T-cell (primary cell): Measurements from ENCODE around the gene SPRY4. TPM values are rescaled to one million over a fixed set of nuclear protein-coding genes. Genes with fewer than 3 reads are reported as not detected.
"Not testable (repeated sequence)": the region's sequence is repeated elsewhere in the genome, so short reads cannot be mapped to it uniquely, and the experiment has no call there.

ENCODE experiments used
- ATAC-seq, 4 experiments: fragments of 200-7000 bp in 3 of 4; fragments of 150-1000 bp in 1 of 4; cut with Tn5 transposase; replicated peaks in 1 of 4; 1 replicate in 3 of 4; 2 replicates in 1 of 4; pipeline ENCODE4 v1.10.0; 2021; ENCODE audit warnings: moderate library complexity in 3 of 4, mild to moderate bottlenecking in 2 of 4, moderate number of reproducible peaks in 1 of 4
- CTCF ChIA-PET, 2 donors: fragments of 300-600 bp; sonication (Branson Sonifier 250); formaldehyde crosslinking; loops; one replicate each; lab custom pipeline; 2022; ENCODE audit warnings: antibody characterized with exemption in 2 of 2; lab: Charles Lee
- POLR2A ChIA-PET, 2 donors: fragments of 300-600 bp; sonication (Branson Sonifier 250); formaldehyde crosslinking; loops; one replicate each; lab custom pipeline; 2022; ENCODE audit warnings: antibody characterized with exemption in 2 of 2; lab: Charles Lee
- DNase-seq, 35 experiments: peaks; one replicate each; pipeline versions ENCODE4 v3.0.0 to v3.0.0-alpha.2; 2013 to 2023
- H3K27ac ChIP-seq: one replicate; pipeline ENCODE4 v1.5.1; 2013; ENCODE audit warnings: low read length
- H3K27me3 ChIP-seq, 2 experiments: replicated peaks in 1 of 2; 1 replicate in 1 of 2; 2 replicates in 1 of 2; pipeline versions ENCODE4 v1.6.1 to v1.7.0; 2013; ENCODE audit warnings: low read length in 1 of 2, mixed read lengths in 1 of 2; ENCODE audit not compliant: control insufficient read depth in 2 of 2, insufficient read depth in 2 of 2; ENCODE audit errors: extremely low read depth in 1 of 2
- H3K36me3 ChIP-seq, 2 donors: 1 replicate in 1 of 2; 2 replicates in 1 of 2; pipeline versions ENCODE4 v1.6.1 to v1.7.0; 2013; ENCODE audit warnings: low read length in 1 of 2; ENCODE audit not compliant: control insufficient read depth in 2 of 2, insufficient read depth in 1 of 2; ENCODE audit errors: extremely low read depth in 1 of 2
- H3K4me1 ChIP-seq, 2 experiments: 1 replicate in 1 of 2; 2 replicates in 1 of 2; pipeline versions ENCODE4 v1.6.1 to v1.7.0; 2013; ENCODE audit warnings: low read length in 2 of 2, mixed read lengths in 1 of 2; ENCODE audit not compliant: insufficient read depth in 2 of 2, control insufficient read depth in 1 of 2; ENCODE audit errors: extremely low read depth in 1 of 2
- H3K4me3 ChIP-seq, 2 donors: 1 replicate in 1 of 2; 2 replicates in 1 of 2; pipeline versions ENCODE4 v1.5.1 to v1.7.0; 2013; ENCODE audit warnings: mild to moderate bottlenecking in 2 of 2, low read length in 1 of 2, moderate library complexity in 1 of 2; ENCODE audit not compliant: control insufficient read depth in 1 of 2; ENCODE audit errors: extremely low read depth in 1 of 2
- H3K9me3 ChIP-seq: 2 replicates; pipeline ENCODE4 v1.7.0; 2013
- H3K27ac Mint-ChIP-seq, 2 donors: one replicate each; pipeline ENCODE4 v1.8.0; 2020 to 2021; ENCODE audit warnings: mild to moderate bottlenecking in 2 of 2, mixed read lengths in 2 of 2
- H3K27me3 Mint-ChIP-seq, 2 donors: one replicate each; pipeline ENCODE4 v1.8.0; 2021 to 2022; ENCODE audit warnings: mixed read lengths in 2 of 2
- H3K36me3 Mint-ChIP-seq: one replicate; pipeline ENCODE4 v1.8.0; 2021; ENCODE audit warnings: mixed read lengths
- H3K4me1 Mint-ChIP-seq, 3 donors: one replicate each; pipeline ENCODE4 v1.8.0; 2020 to 2022; ENCODE audit warnings: mixed read lengths in 3 of 3, mild to moderate bottlenecking in 1 of 3
- H3K4me3 Mint-ChIP-seq, 3 donors: one replicate each; pipeline ENCODE4 v1.8.0; 2020 to 2022; ENCODE audit warnings: mild to moderate bottlenecking in 3 of 3, mixed read lengths in 3 of 3, moderate library complexity in 3 of 3
- H3K9me3 Mint-ChIP-seq, 3 donors: one replicate each; pipeline ENCODE4 v1.8.0; 2020 to 2022; ENCODE audit warnings: mixed read lengths in 3 of 3
- WGBS: methylation state at CpG from one replicate; pipeline ENCODE4 v1.1.5; 2013; ENCODE audit warnings: missing lambda C conversion rate; ENCODE audit not compliant: insufficient coverage; 5-methylcytosine and 5-hydroxymethylcytosine counted together
- total RNA-seq, 35 experiments: library from RNA in 6 of 35; stranded (reverse) in 6 of 35; fragments of 120-200 nt in 1 of 35; gene quantifications; one replicate each; pipeline versions ENCODE4 v1.2.1 to v1.2.4 and lab custom pipeline; 2013 to 2026

The SPRY4 gene
- total RNA-seq, 5 donors from 2014 or later (not counting 1 experiment from before 2014, with no cell fraction given), result 0.10 to 0.57 (median 0.28) TPM; not detected in 1

DNA sequence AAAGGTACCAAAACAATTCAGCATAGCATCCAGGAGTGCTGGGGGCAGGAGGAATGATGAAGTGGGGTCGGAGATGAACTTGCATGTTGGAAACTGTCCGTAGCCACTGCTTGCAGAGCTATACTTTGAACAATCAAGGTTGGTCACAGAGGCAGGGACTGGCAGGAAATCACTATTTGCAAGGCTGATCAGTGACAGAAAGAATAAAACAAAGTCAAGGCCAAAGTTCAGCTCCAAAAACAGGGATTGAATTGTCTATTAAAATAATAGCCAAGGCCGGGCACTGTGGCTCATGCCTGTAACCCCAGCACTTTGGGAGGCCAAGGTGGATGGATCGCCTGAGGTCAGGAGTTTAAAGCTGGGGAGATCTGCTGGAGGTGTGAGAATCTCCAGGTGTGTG lies 18.7 kb upstream of the SPRY4 start:
- CTCF ChIA-PET, result no interaction called here
- DNase-seq, result no peak

GRCh38 chr5:142342128-142342981 lies 17.5 kb upstream of the SPRY4 start:
- H3K27ac ChIP-seq, result no peak overlapping the region
- CTCF ChIA-PET, result no interaction called here
- WGBS, result 68% methylated on average over 11 of the region's 16 CpGs
- POLR2A ChIA-PET, result interaction anchor here in 1 of 2 donors (0.6 kb wide), 1 partner anchor 15 kb away, joined by 3 read pairs; no protein-coding TSS in a partner anchor
- peaks cover 2 to 3% of the 10 kb centered on the region in 2 donors for H3K27me3 Mint-ChIP-seq
- H3K4me1 Mint-ChIP-seq, result peaks cover 0 to 1% (median 0%) of the 10 kb centered on the region in 3 donors
- no peaks in the 10 kb centered on the region for H3K4me1 ChIP-seq
- no peak for ATAC-seq
- no peak overlapping the region for H3K4me3 ChIP-seq
- H3K36me3 ChIP-seq, result no peaks in the 10 kb centered on the region
- peaks cover 6 to 20% (median 19%) of the 10 kb centered on the region in 3 donors for H3K9me3 Mint-ChIP-seq
- H3K4me3 Mint-ChIP-seq, result no peak overlapping the region
- H3K27me3 ChIP-seq, result peaks cover 0 to 4% of the 10 kb centered on the region in 2 experiments
- no peak for DNase-seq
- no peak overlapping the region for H3K27ac Mint-ChIP-seq
- peaks cover 6% of the 10 kb centered on the region for H3K36me3 Mint-ChIP-seq
- H3K9me3 ChIP-seq, result peaks cover 4% of the 10 kb centered on the region

More for the DNA sequence above, 18.7 kb upstream of the SPRY4 start:
- H3K4me3 ChIP-seq, result no peak overlapping the region
- Mint-ChIP-seq H3K36me3 (peaks cover 6% of the 10 kb centered on the region), H3K4me3 (no peak overlapping the region), H3K27ac (no peak overlapping the region), H3K27me3 (peaks cover 2 to 3% of the 10 kb centered on the region in 2 donors), H3K4me1 (peaks cover 0 to 1% (median 0%) of the 10 kb centered on the region in 3 donors), H3K9me3 (peaks cover 6 to 20% (median 19%) of the 10 kb centered on the region in 3 donors)
- no peaks in the 10 kb centered on the region for H3K4me1 ChIP-seq
- H3K36me3 ChIP-seq, result no peaks in the 10 kb centered on the region
- peaks cover 0 to 4% of the 10 kb centered on the region in 2 experiments for H3K27me3 ChIP-seq
- WGBS, result 100% methylated on average over 3 of the region's 4 CpGs
- peaks cover 4% of the 10 kb centered on the region for H3K9me3 ChIP-seq
- no peak overlapping the region for H3K27ac ChIP-seq
- no peak for ATAC-seq
- POLR2A ChIA-PET, result no interaction called here

GRCh38 chr5:142339781-142340180 lies 15.0 kb upstream of the SPRY4 start:
- Mint-ChIP-seq H3K4me3 (no peak overlapping the region), H3K27me3 (peaks cover 4 to 8% of the 10 kb centered on the region in 2 donors), H3K36me3 (peaks cover 6% of the 10 kb centered on the region), H3K9me3 (peaks cover 6 to 13% (median 11%) of the 10 kb centered on the region in 3 donors), H3K27ac (no peak overlapping the region), H3K4me1 (peaks cover 0 to 1% (median 0%) of the 10 kb centered on the region in 3 donors)
- ChIA-PET CTCF (interaction anchor here in 1 of 2 donors (0.7 kb wide), 1 partner anchor 316 kb away, joined by 4 read pairs; no protein-coding TSS in a partner anchor), POLR2A (no interaction called here)
- Histone ChIP-seq H3K9me3 (peaks cover 3% of the 10 kb centered on the region), H3K27ac (no peak overlapping the region), H3K27me3 (peaks cover 0 to 4% of the 10 kb centered on the region in 2 experiments), H3K4me3 (no peak overlapping the region), H3K36me3 (no peaks in the 10 kb centered on the region), H3K4me1 (no peaks in the 10 kb centered on the region)
- no peak for DNase-seq
- WGBS, result 73% methylated on average over 3 of the region's 3 CpGs
- ATAC-seq, result no peak

DNA sequence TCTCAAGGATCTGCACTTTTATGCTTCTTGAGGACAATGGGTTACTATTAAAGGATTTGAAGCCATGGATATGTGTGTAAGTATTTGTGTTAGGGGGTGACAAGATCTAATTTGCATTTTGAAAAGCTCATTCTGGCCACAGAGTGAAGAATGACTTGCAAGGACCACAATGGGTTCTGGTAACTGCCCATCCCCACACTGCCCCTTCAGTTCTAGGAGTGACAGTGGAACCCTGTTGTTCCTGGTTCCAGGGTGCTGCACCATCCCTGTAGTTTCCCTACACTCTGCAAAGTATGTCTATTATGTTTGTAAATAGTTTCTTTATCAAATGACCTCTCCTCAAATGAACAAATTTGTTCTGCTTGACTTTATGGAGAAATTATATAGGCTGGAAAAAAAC lies 9.7 kb upstream of the SPRY4 start:
- Histone ChIP-seq H3K4me1 (no peaks in the 10 kb centered on the region), H3K4me3 (no peak overlapping the region), H3K27ac (no peak overlapping the region), H3K36me3 (no peaks in the 10 kb centered on the region), H3K27me3 (peaks cover 0 to under 1% of the 10 kb centered on the region in 2 experiments), H3K9me3 (no peaks in the 10 kb centered on the region)
- ATAC-seq (no peak), DNase-seq (no peak)
- Mint-ChIP-seq H3K9me3 (no peaks in the 10 kb centered on the region), H3K36me3 (no peaks in the 10 kb centered on the region), H3K27ac (no peak overlapping the region), H3K27me3 (peaks cover 2 to 4% of the 10 kb centered on the region in 2 donors), H3K4me1 (no peaks in the 10 kb centered on the region), H3K4me3 (no peak overlapping the region)
- ChIA-PET POLR2A (no interaction called here), CTCF (interaction anchor here in 1 of 2 donors (0.5 kb wide), 1 partner anchor 196 kb away, joined by 3 read pairs; no protein-coding TSS in a partner anchor)

DNA sequence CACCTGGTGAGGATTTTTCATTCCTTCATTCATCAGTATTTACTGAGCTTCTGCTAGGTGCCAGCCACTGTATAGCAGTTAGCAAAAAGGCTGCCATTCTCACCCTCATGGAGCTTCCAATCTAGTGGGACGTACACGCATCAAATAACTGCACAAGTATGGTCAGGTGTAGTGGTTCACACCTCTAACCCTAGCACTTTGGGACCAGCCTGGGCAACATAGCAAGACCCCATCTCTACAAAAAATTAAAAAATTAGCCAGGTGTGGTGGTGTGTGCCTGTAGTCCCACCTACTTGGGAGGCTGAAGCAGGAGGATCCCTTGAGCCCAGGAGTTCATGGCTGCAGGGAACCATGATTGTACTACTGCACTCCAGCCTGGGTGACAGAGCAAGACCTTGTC lies 8.9 kb upstream of the SPRY4 start:
- DNase-seq, H3K4me1 Mint-ChIP-seq, CTCF ChIA-PET, H3K9me3 ChIP-seq, H3K9me3 Mint-ChIP-seq, H3K4me3 Mint-ChIP-seq, H3K36me3 ChIP-seq, H3K4me3 ChIP-seq, H3K27ac ChIP-seq, H3K27me3 Mint-ChIP-seq, H3K36me3 Mint-ChIP-seq, POLR2A ChIA-PET, H3K27me3 ChIP-seq, H3K4me1 ChIP-seq, ATAC-seq, H3K27ac Mint-ChIP-seq: not testable (repeated sequence)
- WGBS, result no CpG with 5 or more reads among the region's 2 CpGs

DNA sequence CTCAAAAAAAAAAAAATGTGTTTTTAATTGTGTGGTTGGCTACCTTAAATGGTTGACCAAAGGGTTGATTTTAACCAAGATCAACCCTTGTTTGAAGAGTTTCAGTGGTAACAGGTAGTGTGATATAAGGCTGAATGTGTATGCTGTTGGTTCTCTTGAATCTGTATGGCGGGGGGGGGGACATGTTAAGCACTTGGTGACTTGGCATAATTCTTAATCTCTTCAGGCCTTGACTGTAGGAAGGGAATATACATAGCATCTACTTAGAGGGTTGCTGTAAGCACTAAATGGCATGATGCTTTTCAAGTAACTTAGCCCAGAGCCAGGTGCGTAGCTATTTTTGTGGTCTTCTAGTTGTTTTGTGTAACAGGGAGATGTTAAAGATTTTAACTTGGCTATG lies 5.6 kb upstream of the SPRY4 start:
- ATAC-seq (no peak), DNase-seq (no peak)
- ChIA-PET POLR2A (interaction anchor here in 1 of 2 donors (0.5 kb wide), 1 partner anchor 13 kb away, joined by 4 read pairs; no protein-coding TSS in a partner anchor), CTCF (interaction anchor here in 1 of 2 donors (0.8 kb wide), 1 partner anchor 310 kb away, joined by 4 read pairs; no protein-coding TSS in a partner anchor)
- Mint-ChIP-seq H3K27me3 (peaks cover 18 to 26% of the 10 kb centered on the region in 2 donors), H3K36me3 (no peaks in the 10 kb centered on the region), H3K4me1 (peaks cover 9 to 11% (median 10%) of the 10 kb centered on the region in 3 donors), H3K9me3 (no peaks in the 10 kb centered on the region), H3K4me3 (no peak overlapping the region), H3K27ac (no peak overlapping the region)
- no peak overlapping the region for H3K4me3 ChIP-seq
- peaks cover 3 to 11% of the 10 kb centered on the region in 2 experiments for H3K4me1 ChIP-seq
- H3K27ac ChIP-seq, result no peak overlapping the region
- no peaks in the 10 kb centered on the region for H3K9me3 ChIP-seq
- WGBS, result no CpG with 5 or more reads among the region's 2 CpGs
- no peaks in the 10 kb centered on the region for H3K36me3 ChIP-seq
- peaks cover 0 to 22% of the 10 kb centered on the region in 2 experiments for H3K27me3 ChIP-seq
